K562 (cell line): ENCODE data around the gene CENPX. TPM values are rescaled to one million over a fixed set of nuclear protein-coding genes. Genes with fewer than 3 reads are reported as not detected.

Experiments
- ATAC-seq: fragments of 200-7000 bp; cut with Tn5 transposase; 3 replicates; pipeline ENCODE4 v1.9.1; 2020; ENCODE audit warnings: moderate library complexity
- BruUV-seq: library from RNA; stranded (reverse); fragments of 400-500 nt; replicated peaks from 2 replicates; lab custom pipeline; 2021; lab: Mats Ljungman, UMichigan
- CTCF ChIA-PET: fragments of 300-600 bp; formaldehyde crosslinking; extraction: SDS; loops from one replicate; lab custom pipeline; 2021; ENCODE audit warnings: low intra/inter-chr PET ratio; lab: Yijun Ruan, JAX
- POLR2A ChIA-PET: fragments of 300-600, 350-650 bp; sonication (Branson Sonifier 250); formaldehyde crosslinking; extraction: SDS; loops from one replicate; lab custom pipeline; 2021; ENCODE audit warnings: antibody characterized with exemption, inconsistent platforms; lab: Yijun Ruan, JAX
- DNase-seq, 4 experiments: peaks; one replicate each; pipeline versions ENCODE4 v3.0.0 to v3.0.0-alpha.2; 2011 to 2018; ENCODE audit warnings: low spot score in 3 of 4, mixed read lengths in 3 of 4; ENCODE audit errors: extremely low read depth in 1 of 4
- FAIRE-seq: peaks from 2 replicates; lab custom pipeline; 2011; peaks lifted over from hg19 to GRCh38; lab: Jason Lieb, UNC
- H2AFZ ChIP-seq: 2 replicates; pipeline ENCODE4 v1.6.0; 2011; ENCODE audit warnings: low read depth, low read length, control low read depth, inconsistent platforms
- H3K27ac ChIP-seq: fragments of 200-600 bp; 3 replicates; pipeline ENCODE4 v1.8.0; 2011; ENCODE audit warnings: low read depth, mild to moderate bottlenecking, control low read depth, inconsistent platforms, low read length, moderate library complexity, mixed read lengths; ENCODE audit errors: extremely low read depth
- H3K27me3 ChIP-seq, 2 experiments: fragments of 300-600 bp in 1 of 2; 2 replicates in 1 of 2; 3 replicates in 1 of 2; pipeline versions ENCODE4 v1.6.0 to v1.8.0; 2011; ENCODE audit warnings: inconsistent platforms in 2 of 2, low read length in 2 of 2, mild to moderate bottlenecking in 1 of 2, mixed read lengths in 1 of 2, moderate library complexity in 1 of 2; ENCODE audit not compliant: control insufficient read depth in 2 of 2, insufficient read depth in 2 of 2
- H3K36me3 ChIP-seq: fragments of 300-600 bp; 3 replicates; pipeline ENCODE4 v1.8.0; 2011; ENCODE audit warnings: mild to moderate bottlenecking, low read length, inconsistent platforms; ENCODE audit not compliant: control insufficient read depth, insufficient read depth
- H3K4me1 ChIP-seq, 2 experiments: fragments of 200-600 bp in 1 of 2; replicated peaks in 1 of 2; 2 replicates in 1 of 2; 3 replicates in 1 of 2; pipeline versions ENCODE4 v1.5.1 to v1.8.0; 2011; ENCODE audit warnings: inconsistent platforms in 2 of 2, low read length in 2 of 2, mild to moderate bottlenecking in 1 of 2, mixed read lengths in 1 of 2, moderate library complexity in 1 of 2; ENCODE audit not compliant: control insufficient read depth in 2 of 2, insufficient read depth in 2 of 2
- H3K4me2 ChIP-seq: 2 replicates; pipeline ENCODE4 v1.6.1; 2011; ENCODE audit warnings: low read length, control low read depth, inconsistent platforms, mixed read lengths; ENCODE audit not compliant: insufficient read depth
- H3K4me3 ChIP-seq: fragments of 200-600 bp; sonication (generic), shearing (Covaris generic); 2 replicates; pipeline ENCODE4 v1.5.1; 2016; ENCODE audit warnings: control low read depth, inconsistent platforms
- H3K79me2 ChIP-seq: fragments of 200-600 bp; 3 replicates; pipeline ENCODE4 v1.8.0; 2011; ENCODE audit warnings: low read length, inconsistent platforms; ENCODE audit not compliant: control insufficient read depth, insufficient read depth
- H3K9ac ChIP-seq, 2 experiments: 2 replicates each; pipeline versions ENCODE4 v1.6.0 to v1.6.1; 2011; ENCODE audit warnings: low read depth in 2 of 2, low read length in 2 of 2, control low read depth in 1 of 2, inconsistent platforms in 1 of 2, mild to moderate bottlenecking in 1 of 2, mixed read lengths in 1 of 2; ENCODE audit not compliant: insufficient read depth in 1 of 2
- H3K9me1 ChIP-seq: one replicate; pipeline ENCODE4 v1.6.0; 2011; ENCODE audit warnings: inconsistent platforms, mild to moderate bottlenecking, low read length, moderate library complexity; ENCODE audit not compliant: control insufficient read depth, insufficient read depth
- H3K9me3 ChIP-seq: replicated peaks from 2 replicates; pipeline ENCODE4 v1.5.1; 2011; ENCODE audit warnings: low read depth, low read length, inconsistent platforms; ENCODE audit not compliant: control insufficient read depth, insufficient read depth
- H4K20me1 ChIP-seq: replicated peaks from 2 replicates; pipeline ENCODE4 v1.6.1; 2011; ENCODE audit warnings: low read length, inconsistent platforms, mixed read lengths; ENCODE audit not compliant: control insufficient read depth, insufficient read depth
- ARID1B ChIP-seq: fragments of 450-650 bp; IDR thresholded peaks from 2 replicates; pipeline ENCODE4 v1.6.1; 2016; ENCODE audit warnings: antibody characterized with exemption, mild to moderate bottlenecking, inconsistent platforms
- CHCHD3 ChIP-seq: fragments of 250-450 bp; sonication (Bioruptor Pico); IDR thresholded peaks from 2 replicates; pipeline ENCODE4 v2.1.2; 2022; ENCODE audit warnings: mild to moderate bottlenecking
- CHD2 ChIP-seq: IDR thresholded peaks from 2 replicates; pipeline ENCODE4 v1.6.1; 2011; ENCODE audit warnings: low read depth, low read length
- CREM ChIP-seq: IDR thresholded peaks from 2 replicates; pipeline ENCODE4 v1.6.1; 2014; ENCODE audit warnings: antibody characterized with exemption, low read depth
- FOS ChIP-seq: IDR thresholded peaks from 3 replicates; pipeline ENCODE4 v1.6.1; 2011; ENCODE audit not compliant: insufficient read length; ENCODE audit errors: extremely low read depth
- FOXK2 ChIP-seq, 2 experiments: fragments of 450-650 bp; IDR thresholded peaks in 1 of 2; conservative IDR thresholded peaks in 1 of 2; 2 replicates each; pipeline ENCODE4 v1.6.1; 2016; ENCODE audit warnings: low read depth in 2 of 2, mild to moderate bottlenecking in 1 of 2
- GATAD2B ChIP-seq: fragments of 450-650 bp; IDR thresholded peaks from 2 replicates; pipeline ENCODE4 v1.6.1; 2017; ENCODE audit warnings: mild to moderate bottlenecking, borderline replicate concordance
- HBP1 ChIP-seq: fragments of 450-650 bp; formaldehyde crosslinking; IDR thresholded peaks from 2 replicates; pipeline ENCODE4 v1.4.0; 2022; ENCODE audit warnings: missing genetic modification characterization
- HLTF ChIP-seq: fragments of 450-650 bp; IDR thresholded peaks from 2 replicates; pipeline ENCODE4 v1.6.1; 2016
- HNRNPUL1 ChIP-seq: fragments of 200-400 bp; formaldehyde crosslinking; IDR thresholded peaks from 2 replicates; pipeline ENCODE4 v1.6.1; 2017; ENCODE audit warnings: low read length
- KDM4B ChIP-seq, 2 experiments: fragments of 450-650 bp in 1 of 2; sonication (generic) in 1 of 2; IDR thresholded peaks; 2 replicates each; pipeline ENCODE4 v1.6.1; 2016 to 2017; ENCODE audit warnings: borderline replicate concordance in 2 of 2, antibody characterized with exemption in 1 of 2, low read depth in 1 of 2, mild to moderate bottlenecking in 1 of 2
- MBD2 ChIP-seq: sonication (generic); IDR thresholded peaks from 2 replicates; pipeline ENCODE4 v1.6.1; 2016; ENCODE audit warnings: low read depth, borderline replicate concordance
- NFIC ChIP-seq: fragments of 450-650 bp; IDR thresholded peaks from 2 replicates; pipeline ENCODE4 v1.6.1; 2017; ENCODE audit warnings: mild to moderate bottlenecking, inconsistent platforms
- SAFB ChIP-seq: fragments of 200-400 bp; formaldehyde crosslinking; IDR thresholded peaks from 2 replicates; pipeline ENCODE4 v1.6.1; 2017; ENCODE audit warnings: low read depth, low read length, borderline replicate concordance
- TAF1 ChIP-seq: IDR thresholded peaks from 2 replicates; pipeline ENCODE4 v1.6.1; 2011; ENCODE audit warnings: mild to moderate bottlenecking, low read length, moderate library complexity; ENCODE audit not compliant: insufficient read depth, control insufficient read depth, severe bottlenecking; ENCODE audit errors: extremely low read depth
- ZBTB11 ChIP-seq, 3 experiments: fragments of 200-800 bp in 1 of 3; fragments of 250-450 bp in 1 of 3; fragments of 450-650 bp in 1 of 3; sonication (Bioruptor Pico) in 1 of 3; sonication (Bioruptor generic) in 1 of 3; formaldehyde crosslinking in 1 of 3; IDR thresholded peaks; 2 replicates each; pipeline versions ENCODE4 v1.6.1 to v1.8.0; 2016 to 2022; ENCODE audit warnings: mild to moderate bottlenecking in 2 of 3, missing genetic modification characterization in 2 of 3, missing compliant biosample characterization in 1 of 3, moderate library complexity in 1 of 3
- WGBS: fragments of 100-300 bp; shearing (Covaris generic); methylation state at CpG from one replicate; pipeline ENCODE4 v1.1.6; 2016; ENCODE audit warnings: low coverage, mixed read lengths; ENCODE audit not compliant: insufficient coverage; ENCODE audit errors: missing lambda C conversion rate; 5-methylcytosine and 5-hydroxymethylcytosine counted together
- in situ Hi-C: fragments of 300-500 bp; cut with MboI; formaldehyde crosslinking; loops from 4 replicates; pipeline ENCODE4 v1.15.0; 2018; ENCODE audit warnings: inconsistent platforms, mixed read lengths
- intact Hi-C: fragments of 100-400 bp; cut with micrococcal nuclease; formaldehyde crosslinking; loops from 2 replicates; pipeline ENCODE4 v1.14.2; 2022
- polyA plus RNA-seq, 8 experiments: library from polyadenylated mRNA; depleted of rRNA in 4 of 8; stranded (reverse) in 5 of 8; unstranded in 3 of 8; fragments of >200 nt; fragmentation: Nextera tagmentation in 2 of 8; fragmentation: Illumina TruSeq in 1 of 8; extraction: Ambion mirVana in 2 of 8; extraction: Trizol in 1 of 8; gene quantifications; 2 replicates each; pipeline versions ENCODE4 v1.2.1 to v1.2.3, GENCODE V29; 2011 to 2014; ENCODE audit warnings: inconsistent platforms in 1 of 8, missing spikeins in 1 of 8
- total RNA-seq, 7 experiments: library from RNA; depleted of rRNA in 6 of 7; stranded (reverse); fragments of >200 nt in 6 of 7; fragmentation: Illumina TruSeq in 2 of 7; extraction: Trizol in 2 of 7; gene quantifications; 2 replicates each; pipeline versions ENCODE4 v1.2.1 to v1.2.3, GENCODE V29; 2011 to 2021; ENCODE audit warnings: low replicate concordance in 1 of 7

Gene CENPX
- total and polyA plus RNA-seq, 9 of the 15 experiments (the other 6 are each of a cell fraction or from before 2014, with no cell fraction given) = 32.7 to 352 (median 127) TPM

- no peaks in the 10 kb centered on the region for H3K27me3 ChIP-seq
- TSS peak; percentile 70 for BruUV-seq
- H3K27ac ChIP-seq = peak within 1 kb of the TSS; percentile 98
- FAIRE-seq (peak; percentile 95), ATAC-seq (peak; percentile 95), DNase-seq (peak; percentile 95 to 99 (median 97))
- intact Hi-C loops = loop anchor here (10.0 kb wide), 1 partner anchor 308 kb away; no protein-coding TSS in a partner anchor
- H3K4me3 ChIP-seq = peak within 1 kb of the TSS; percentile 97
- under 1% methylated on average over 49 of the region's 92 CpGs for WGBS
- H3K9me1 ChIP-seq = peaks cover 6% of the 10 kb centered on the region
- peaks cover 38% of the 10 kb centered on the region; the same call in 2 of the 3 replicates for H3K36me3 ChIP-seq
- H3K9me3 ChIP-seq = no peaks in the 10 kb centered on the region
- in situ Hi-C loops = no loop called here
- H3K4me2 ChIP-seq = peak within 1 kb of the TSS; percentile 95
- H3K79me2 ChIP-seq = peaks cover 36% of the 10 kb centered on the region
- peaks cover 21% of the 10 kb centered on the region; the same call in 1 of the 2 replicates for H4K20me1 ChIP-seq
- H3K9ac ChIP-seq = peak within 1 kb of the TSS; percentile 83 to 97
- CTCF ChIA-PET = interaction anchor here (0.6 to 2.0 kb wide), 3 partner anchors 78 to 250 kb away, joined by 3 to 14 read pairs (median 3); no protein-coding TSS in a partner anchor
- peaks cover 26 to 69% of the 10 kb centered on the region in 2 experiments for H3K4me1 ChIP-seq
- peak within 1 kb of the TSS; percentile 89 for H2AFZ ChIP-seq
- POLR2A ChIA-PET = interaction anchor here (0.5 to 6.4 kb wide), 11 partner anchors 9 to 113 kb away, joined by 3 to 51 read pairs (median 6); partner anchors contain the start of genes CENPX, FASN and LRRC45
- TF ChIP-seq CREM (peak; percentile 61; the same call in 1 of the 2 replicates), HBP1 (CRISPR knock-in tag) (0 out of 2 replicates have a peak, but pooled peaks have one; percentile 20), FOXK2 (conservative IDR thresholded peaks at IDR 0.05 in 1 of 2, IDR thresholded peaks at IDR 0.05 in 1 of 2; ENCODE audit: low read depth in 2 of 2) (peak in 1 of 2 experiments; percentile 32; a peak in 1 of 4 replicates), GATAD2B (peak; percentile 91; the same call in 1 of the 2 replicates), KDM4B (IDR thresholded peaks at IDR 0.05; ENCODE audit: borderline replicate concordance in 2 of 2, low read depth in 1 of 2) (no peak), CHD2 (peak; percentile 35; the same call in 1 of the 2 replicates), ZBTB11 (CRISPR knock-in tag; IDR thresholded peaks at IDR 0.05) (peak in 1 of 3 experiments; percentile 82; a peak in 2 of 6 replicates), SAFB (peak; percentile 26), FOS (peak; percentile 58), HNRNPUL1 (no peak), TAF1 (peak; percentile 54), HLTF (peak; percentile 86; the same call in 1 of the 2 replicates), ARID1B (no peak; the same call in 1 of the 2 replicates), NFIC (peak; percentile 55), MBD2 (peak; percentile 70; the same call in 1 of the 2 replicates), CHCHD3 (CRISPR knock-in tag) (0 out of 2 replicates have a peak, but pooled peaks have one; percentile 9)
Observed at GRCh38 chr17:82037092-82037888, 14.6 kb upstream of the CENPX start, which contains the start of gene DCXR. DCXR (minus strand) TSS chr17:82037697; CDS start chr17:82037682, 15 bp downstream.
